SU-DHL-6 (cell line): ENCODE measurements around the gene MEA1.

ENCODE experiments used
- H2AFZ ChIP-seq: fragments of 200-600 bp; sonication (generic); 2 replicates; pipeline ENCODE4 v1.6.1; 2014; ENCODE audit warnings: low read depth, mild to moderate bottlenecking, moderate library complexity, mixed read lengths, antibody characterized with exemption, low read length; ENCODE audit not compliant: severe bottlenecking
- H3F3A ChIP-seq: fragments of 200-600 bp; shearing (Covaris generic); 2 replicates; pipeline ENCODE4 v1.6.0; 2016; ENCODE audit warnings: antibody characterized with exemption, mild to moderate bottlenecking; ENCODE audit not compliant: insufficient read depth
- H3K27ac ChIP-seq: fragments of 200-600 bp; sonication (generic); 2 replicates; pipeline ENCODE4 v1.5.1; 2016; ENCODE audit warnings: low read depth, mild to moderate bottlenecking, low read length, moderate library complexity, mixed read lengths
- H3K27me3 ChIP-seq: fragments of 200-600 bp; sonication (generic), shearing (Covaris generic); 2 replicates; pipeline ENCODE4 v1.6.0; 2014; ENCODE audit warnings: mild to moderate bottlenecking, low read length
- H3K36me3 ChIP-seq: fragments of 200-600 bp; sonication (generic); 2 replicates; pipeline ENCODE4 v1.6.1; 2014; ENCODE audit warnings: mild to moderate bottlenecking, low read length, mixed read lengths
- H3K4me2 ChIP-seq: fragments of 300-600, 200-600 bp; shearing (Covaris generic), sonication (generic); 2 replicates; pipeline ENCODE4 v1.6.0; 2014; ENCODE audit warnings: low read length, low read depth, mild to moderate bottlenecking; ENCODE audit not compliant: poor library complexity, severe bottlenecking
- H3K4me3 ChIP-seq: fragments of 200-600 bp; sonication (generic); 2 replicates; pipeline ENCODE4 v1.5.1; 2014; ENCODE audit warnings: antibody characterized with exemption, low read length, mild to moderate bottlenecking, mixed read lengths; ENCODE audit not compliant: insufficient read depth, poor library complexity, severe bottlenecking
- H3K79me2 ChIP-seq: fragments of 200-600 bp; sonication (generic); 2 replicates; pipeline ENCODE4 v1.6.1; 2014; ENCODE audit warnings: mild to moderate bottlenecking, low read length, moderate library complexity; ENCODE audit not compliant: insufficient read depth
- H3K9ac ChIP-seq: fragments of 200-600 bp; sonication (generic); 2 replicates; pipeline ENCODE4 v1.7.0; 2014; ENCODE audit warnings: mild to moderate bottlenecking, low read length
- H3K9me2 ChIP-seq: fragments of 200-600 bp; sonication (generic); replicated peaks from 2 replicates; pipeline ENCODE4 v1.6.1; 2014; ENCODE audit warnings: low read length; ENCODE audit not compliant: insufficient read depth
- H3K9me3 ChIP-seq: fragments of 200-600 bp; sonication (generic); 2 replicates; pipeline ENCODE4 v1.6.1; 2014; ENCODE audit warnings: low read length, mixed read lengths; ENCODE audit not compliant: insufficient read depth
- H4K20me1 ChIP-seq: fragments of 200-600 bp; sonication (generic); 2 replicates; pipeline ENCODE4 v1.6.1; 2014; ENCODE audit warnings: low read depth, mild to moderate bottlenecking, antibody characterized with exemption, low read length, moderate library complexity, mixed read lengths
- CTCF ChIP-seq: fragments of 200-600 bp; sonication (generic); IDR thresholded peaks from one replicate; pipeline ENCODE4 v1.5.1; 2017; ENCODE audit warnings: antibody characterized with exemption, mild to moderate bottlenecking, low read length, moderate library complexity; ENCODE audit not compliant: insufficient read depth, poor library complexity, severe bottlenecking
- EZH2phosphoT487 ChIP-seq: fragments of 200-600 bp; sonication (generic), shearing (Covaris generic); conservative IDR thresholded peaks from 2 replicates; pipeline ENCODE4 v1.6.1; 2018; ENCODE audit warnings: mild to moderate bottlenecking, antibody characterized with exemption, low read length, moderate library complexity, mixed read lengths

Gene MEA1

GRCh38 chr6:43029120-43029519 is 15.4 kb upstream of the MEA1 start:
- Histone ChIP-seq H3F3A (peaks cover 11% of the 10 kb centered on the region; the same call in 1 of the 2 replicates), H3K9me2 (no peaks in the 10 kb centered on the region), H3K79me2 (peaks cover 10% of the 10 kb centered on the region), H2AFZ (no peak overlapping the region), H3K36me3 (peaks cover 41% of the 10 kb centered on the region), H3K27me3 (no peaks in the 10 kb centered on the region), H4K20me1 (no peaks in the 10 kb centered on the region), H3K4me2 (no peak overlapping the region), H3K4me3 (no peak overlapping the region), H3K9me3 (no peaks in the 10 kb centered on the region), H3K27ac (no peak overlapping the region), H3K9ac (no peak overlapping the region)
- no peak for TF ChIP-seq EZH2phosphoT487
- TF ChIP-seq CTCF: no peak

GRCh38 chr6:43026365-43026764 is 12.6 kb upstream of the MEA1 start:
- H3K4me3 ChIP-seq: no peak overlapping the region
- H3K9me3 ChIP-seq: no peaks in the 10 kb centered on the region
- H3K4me2 ChIP-seq: no peak overlapping the region
- H3K27me3 ChIP-seq: no peaks in the 10 kb centered on the region
- peaks cover 40% of the 10 kb centered on the region for H3K36me3 ChIP-seq
- no peak overlapping the region for H3K27ac ChIP-seq
- no peak overlapping the region for H2AFZ ChIP-seq
- 0 out of 2 replicates have a peak, but pooled peaks cover 9% of the 10 kb centered on the region for H3F3A ChIP-seq
- H4K20me1 ChIP-seq: no peaks in the 10 kb centered on the region
- no peak overlapping the region for H3K9ac ChIP-seq
- no peak for TF ChIP-seq CTCF
- TF ChIP-seq EZH2phosphoT487: no peak
- no peaks in the 10 kb centered on the region for H3K9me2 ChIP-seq
- H3K79me2 ChIP-seq: peaks cover 35% of the 10 kb centered on the region

- H3K4me2 ChIP-seq: no peak overlapping the region
- H3K9me2 ChIP-seq: no peaks in the 10 kb centered on the region
- H4K20me1 ChIP-seq: no peaks in the 10 kb centered on the region
- no peak overlapping the region for H2AFZ ChIP-seq
- peaks cover 17% of the 10 kb centered on the region for H3F3A ChIP-seq
- H3K9me3 ChIP-seq: no peaks in the 10 kb centered on the region
- H3K27me3 ChIP-seq: no peaks in the 10 kb centered on the region
- TF ChIP-seq CTCF (no peak), EZH2phosphoT487 (no peak)
- peaks cover 35% of the 10 kb centered on the region for H3K79me2 ChIP-seq
- H3K36me3 ChIP-seq: peaks cover 35% of the 10 kb centered on the region
- no peak overlapping the region for H3K27ac ChIP-seq
- no peak overlapping the region for H3K9ac ChIP-seq
- no peak overlapping the region for H3K4me3 ChIP-seq
Measured at GRCh38 chr6:43024436-43024835, 10.7 kb upstream of the MEA1 start.
